Measurements from ENCODE around the gene FOSL1.

FOSL1 gene

DNA sequence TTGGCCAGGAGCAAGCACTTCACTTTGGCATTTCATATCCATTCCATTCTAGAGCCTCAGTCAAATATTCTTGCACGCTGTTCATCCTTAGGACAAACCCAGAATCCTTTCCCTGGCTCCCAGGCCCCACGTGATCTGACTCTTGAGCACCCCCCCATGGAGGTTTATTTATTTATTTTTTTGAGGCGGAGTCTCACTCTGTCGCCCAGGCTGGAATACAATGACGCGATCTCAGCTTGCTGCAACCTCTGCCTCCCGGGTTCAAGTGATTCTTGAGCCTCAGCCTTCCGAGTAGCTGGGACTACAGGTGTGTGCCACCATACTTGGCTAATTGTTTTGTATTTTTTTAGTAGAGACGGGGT, 32.4 kb upstream of the FOSL1 start:
- no peak overlapping the region for H3K4me3 ChIP-seq (ENCODE audit: low read length)
- H3K36me3 ChIP-seq (ENCODE audit: control insufficient read depth, insufficient read depth, low read length): no peaks in the 10 kb centered on the region
- no peak overlapping the region for H3K27ac ChIP-seq (ENCODE audit: low read depth, low read length)
- H3K27me3 ChIP-seq (ENCODE audit: control insufficient read depth, insufficient read depth, low read length): no peaks in the 10 kb centered on the region
- H3K9ac ChIP-seq (ENCODE audit: low read length): no peak overlapping the region
- H3K4me1 ChIP-seq (ENCODE audit: control insufficient read depth, insufficient read depth, low read length): no peaks in the 10 kb centered on the region

- Histone ChIP-seq H3K4me3 (ENCODE audit: low read length) (no peak overlapping the region), H3K27ac (ENCODE audit: low read depth, low read length) (no peak overlapping the region), H3K27me3 (ENCODE audit: control insufficient read depth, insufficient read depth, low read length) (no peaks in the 10 kb centered on the region), H3K9ac (ENCODE audit: low read length) (no peak overlapping the region), H3K36me3 (ENCODE audit: control insufficient read depth, insufficient read depth, low read length) (no peaks in the 10 kb centered on the region), H3K4me1 (ENCODE audit: control insufficient read depth, insufficient read depth, low read length) (no peaks in the 10 kb centered on the region)
Measured at GRCh38 chr11:65931773-65932557, 31.8 kb upstream of the FOSL1 start.

- H3K4me1 ChIP-seq (ENCODE audit: control insufficient read depth, insufficient read depth, low read length): no peaks in the 10 kb centered on the region
- no peaks in the 10 kb centered on the region for H3K27me3 ChIP-seq (ENCODE audit: control insufficient read depth, insufficient read depth, low read length)
- H3K9ac ChIP-seq (ENCODE audit: low read length): no peak overlapping the region
- peaks cover 2% of the 10 kb centered on the region for H3K36me3 ChIP-seq (ENCODE audit: control insufficient read depth, insufficient read depth, low read length)
- no peak overlapping the region for H3K4me3 ChIP-seq (ENCODE audit: low read length)
- no peak overlapping the region for H3K27ac ChIP-seq (ENCODE audit: low read depth, low read length)
Measured at GRCh38 chr11:65928667-65929066, 28.5 kb upstream of the FOSL1 start.

- Histone ChIP-seq H3K4me1 (ENCODE audit: control insufficient read depth, insufficient read depth, low read length) (no peaks in the 10 kb centered on the region), H3K9ac (ENCODE audit: low read length) (no peak overlapping the region), H3K4me3 (ENCODE audit: low read length) (peak overlapping the region; percentile 20), H3K27me3 (ENCODE audit: control insufficient read depth, insufficient read depth, low read length) (no peaks in the 10 kb centered on the region), H3K27ac (ENCODE audit: low read depth, low read length) (no peak overlapping the region), H3K36me3 (ENCODE audit: control insufficient read depth, insufficient read depth, low read length) (peaks cover 2% of the 10 kb centered on the region)
Measured at GRCh38 chr11:65927904-65928397, 27.8 kb upstream of the FOSL1 start.

GRCh38 chr11:65925397-65925796, 25.2 kb upstream of the FOSL1 start:
- Histone ChIP-seq H3K4me1 (ENCODE audit: control insufficient read depth, insufficient read depth, low read length) (peaks cover 3% of the 10 kb centered on the region), H3K4me3 (ENCODE audit: low read length) (no peak overlapping the region), H3K9ac (ENCODE audit: low read length) (no peak overlapping the region), H3K27ac (ENCODE audit: low read depth, low read length) (no peak overlapping the region), H3K27me3 (ENCODE audit: control insufficient read depth, insufficient read depth, low read length) (no peaks in the 10 kb centered on the region), H3K36me3 (ENCODE audit: control insufficient read depth, insufficient read depth, low read length) (peaks cover 12% of the 10 kb centered on the region)

GRCh38 chr11:65922565-65922964, 22.4 kb upstream of the FOSL1 start:
- H3K36me3 ChIP-seq (ENCODE audit: control insufficient read depth, insufficient read depth, low read length): peaks cover 12% of the 10 kb centered on the region
- no peak overlapping the region for H3K4me3 ChIP-seq (ENCODE audit: low read length)
- H3K27ac ChIP-seq (ENCODE audit: low read depth, low read length): no peak overlapping the region
- peaks cover 11% of the 10 kb centered on the region for H3K4me1 ChIP-seq (ENCODE audit: control insufficient read depth, insufficient read depth, low read length)
- H3K27me3 ChIP-seq (ENCODE audit: control insufficient read depth, insufficient read depth, low read length): no peaks in the 10 kb centered on the region
- no peak overlapping the region for H3K9ac ChIP-seq (ENCODE audit: low read length)

GRCh38 chr11:65921876-65922275, 21.7 kb upstream of the FOSL1 start:
- Histone ChIP-seq H3K36me3 (ENCODE audit: control insufficient read depth, insufficient read depth, low read length) (peaks cover 12% of the 10 kb centered on the region), H3K27me3 (ENCODE audit: control insufficient read depth, insufficient read depth, low read length) (no peaks in the 10 kb centered on the region), H3K4me3 (ENCODE audit: low read length) (no peak overlapping the region), H3K4me1 (ENCODE audit: control insufficient read depth, insufficient read depth, low read length) (peaks cover 18% of the 10 kb centered on the region), H3K27ac (ENCODE audit: low read depth, low read length) (no peak overlapping the region), H3K9ac (ENCODE audit: low read length) (no peak overlapping the region)

DNA sequence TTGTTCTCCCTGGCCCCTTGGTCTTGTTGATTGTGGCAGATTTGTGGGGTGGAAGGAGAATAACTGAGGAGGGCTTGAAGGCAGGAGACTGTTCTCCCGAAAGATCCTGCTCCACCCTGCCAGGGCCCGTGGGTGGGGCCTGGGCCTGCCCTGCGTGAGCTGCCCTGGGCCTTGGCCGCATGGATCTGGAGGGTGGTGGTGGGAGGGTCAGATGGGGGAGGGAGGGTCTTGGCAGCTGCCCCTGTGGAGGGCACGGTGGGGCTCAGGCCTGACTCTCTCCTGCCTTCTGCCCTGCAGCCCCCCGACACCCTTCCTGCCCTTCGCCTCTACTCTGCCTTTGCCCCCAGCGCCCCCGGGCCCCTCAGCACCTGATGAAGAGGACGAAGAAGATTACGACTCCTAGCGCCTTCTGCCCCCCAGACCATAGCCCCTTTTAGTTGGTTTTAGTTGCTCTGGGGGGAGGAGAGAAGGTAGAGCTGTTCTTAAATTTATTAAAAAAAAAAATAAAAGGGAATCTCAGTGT, 20.9 kb upstream of the FOSL1 start:
- no peak overlapping the region for H3K9ac ChIP-seq (ENCODE audit: low read length)
- H3K36me3 ChIP-seq (ENCODE audit: control insufficient read depth, insufficient read depth, low read length): peaks cover 12% of the 10 kb centered on the region
- no peak overlapping the region for H3K27ac ChIP-seq (ENCODE audit: low read depth, low read length)
- no peaks in the 10 kb centered on the region for H3K27me3 ChIP-seq (ENCODE audit: control insufficient read depth, insufficient read depth, low read length)
- peaks cover 22% of the 10 kb centered on the region for H3K4me1 ChIP-seq (ENCODE audit: control insufficient read depth, insufficient read depth, low read length)
- H3K4me3 ChIP-seq (ENCODE audit: low read length): no peak overlapping the region

DNA sequence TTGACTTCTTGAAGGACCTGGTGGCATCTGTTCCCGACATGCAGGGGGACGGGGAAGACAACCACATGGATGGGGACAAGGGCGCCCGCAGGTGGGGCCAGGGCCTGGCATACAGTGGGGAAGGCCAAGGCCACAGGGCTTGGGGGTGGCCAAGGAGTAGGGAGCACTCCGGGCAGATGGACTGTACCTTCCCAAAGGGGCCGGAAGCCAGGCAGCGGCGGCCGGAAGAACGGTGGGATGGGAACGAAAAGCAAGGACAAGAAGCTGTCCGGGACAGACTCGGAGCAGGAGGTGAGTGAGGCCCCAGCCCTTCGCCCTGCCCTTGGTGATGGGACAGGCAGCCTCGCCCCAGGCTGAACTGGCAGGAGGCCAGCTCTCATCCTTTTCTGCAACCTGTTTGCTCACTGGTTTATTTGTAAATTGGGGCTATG, 20.2 kb upstream of the FOSL1 start:
- Histone ChIP-seq H3K9ac (ENCODE audit: low read length) (peak overlapping the region; percentile 67), H3K27me3 (ENCODE audit: control insufficient read depth, insufficient read depth, low read length) (no peaks in the 10 kb centered on the region), H3K36me3 (ENCODE audit: control insufficient read depth, insufficient read depth, low read length) (peaks cover 12% of the 10 kb centered on the region), H3K4me3 (ENCODE audit: low read length) (peak overlapping the region; percentile 84), H3K4me1 (ENCODE audit: control insufficient read depth, insufficient read depth, low read length) (peaks cover 27% of the 10 kb centered on the region), H3K27ac (ENCODE audit: low read depth, low read length) (no peak overlapping the region)

DNA sequence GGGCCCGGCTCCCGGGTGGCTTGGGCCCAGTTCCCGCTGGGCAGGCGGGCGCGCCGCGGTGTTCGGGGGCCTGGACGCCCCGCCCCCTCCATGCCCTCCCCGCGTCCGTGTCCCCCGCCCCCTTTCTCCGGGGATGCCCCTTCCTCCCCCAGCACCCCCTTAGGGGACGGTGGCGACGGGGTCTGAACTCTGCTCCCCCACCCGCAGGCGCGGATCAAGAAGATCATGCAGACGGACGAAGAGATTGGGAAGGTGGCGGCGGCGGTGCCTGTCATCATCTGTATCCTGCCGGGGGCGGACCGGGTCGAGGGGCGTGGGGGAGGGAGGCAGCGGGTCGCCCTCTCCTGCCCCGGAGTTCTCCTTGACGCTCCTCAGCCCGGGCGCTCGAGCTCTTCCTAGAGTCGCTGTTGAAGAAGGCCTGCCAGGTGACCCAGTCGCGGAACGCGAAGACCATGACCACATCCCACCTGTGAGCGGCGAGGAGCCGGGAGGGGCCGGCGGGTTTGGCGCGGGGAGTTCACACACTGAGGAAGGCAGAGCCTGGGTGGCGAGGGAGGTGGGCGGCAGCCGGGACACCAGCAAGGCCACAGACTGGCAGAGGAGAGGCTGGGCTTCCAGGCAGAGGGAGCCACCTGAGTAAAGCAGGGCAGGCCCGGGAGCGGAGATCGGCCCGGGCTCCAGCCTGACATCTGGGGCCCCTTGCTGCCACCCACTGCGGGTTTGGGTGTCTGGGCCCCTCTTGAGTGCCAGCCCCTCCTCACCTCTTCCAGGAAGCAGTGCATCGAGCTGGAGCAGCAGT, 19.6 kb upstream of the FOSL1 start:
- peak overlapping the region; percentile 83 for H3K27ac ChIP-seq (ENCODE audit: low read depth, low read length)
- H3K4me1 ChIP-seq (ENCODE audit: control insufficient read depth, insufficient read depth, low read length): peaks cover 33% of the 10 kb centered on the region
- peaks cover 9% of the 10 kb centered on the region for H3K36me3 ChIP-seq (ENCODE audit: control insufficient read depth, insufficient read depth, low read length)
- H3K9ac ChIP-seq (ENCODE audit: low read length): peak overlapping the region; percentile 67
- peak overlapping the region; percentile 84 for H3K4me3 ChIP-seq (ENCODE audit: low read length)
- H3K27me3 ChIP-seq (ENCODE audit: control insufficient read depth, insufficient read depth, low read length): no peaks in the 10 kb centered on the region

DNA sequence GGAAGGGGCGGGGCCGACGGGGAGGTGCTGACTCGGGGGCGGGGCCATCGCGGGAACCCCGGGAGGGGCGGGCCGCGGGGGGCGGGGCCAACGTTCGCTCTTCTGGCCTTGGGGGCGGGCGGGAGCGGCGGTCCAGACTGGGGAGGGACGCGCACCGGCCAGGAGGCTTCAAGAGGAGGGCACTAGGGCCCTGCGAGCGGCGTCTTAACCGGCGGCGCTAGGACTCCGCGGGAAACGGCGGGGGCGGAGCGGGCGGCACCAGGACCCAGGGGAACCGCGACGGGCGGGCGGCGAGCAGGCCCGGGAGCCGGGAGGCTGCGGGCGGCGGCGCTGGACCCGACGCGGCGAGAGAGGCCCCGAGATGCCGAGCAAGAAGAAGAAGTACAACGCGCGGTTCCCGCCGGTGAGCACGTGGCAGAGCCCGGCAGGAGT, 19.0 kb upstream of the FOSL1 start, which contains the start of gene DRAP1:
TSS of gene DRAP1 (plus strand) at position 286 of the 432 bp plus-strand sequence. CDS start at position 362, 76 bp downstream.
- H3K9ac ChIP-seq (ENCODE audit: low read length): peak within 1 kb of the TSS; percentile 70
- no peaks in the 10 kb centered on the region for H3K27me3 ChIP-seq (ENCODE audit: control insufficient read depth, insufficient read depth, low read length)
- peaks cover 9% of the 10 kb centered on the region for H3K36me3 ChIP-seq (ENCODE audit: control insufficient read depth, insufficient read depth, low read length)
- H3K4me3 ChIP-seq (ENCODE audit: low read length): peak within 1 kb of the TSS; percentile 97
- peak within 1 kb of the TSS; percentile 94 for H3K27ac ChIP-seq (ENCODE audit: low read depth, low read length)
- H3K4me1 ChIP-seq (ENCODE audit: control insufficient read depth, insufficient read depth, low read length): peaks cover 33% of the 10 kb centered on the region

Measured in rectal smooth muscle tissue (tissue), 1 donor.